ENCODE data around the gene FOXK1.

DNA sequence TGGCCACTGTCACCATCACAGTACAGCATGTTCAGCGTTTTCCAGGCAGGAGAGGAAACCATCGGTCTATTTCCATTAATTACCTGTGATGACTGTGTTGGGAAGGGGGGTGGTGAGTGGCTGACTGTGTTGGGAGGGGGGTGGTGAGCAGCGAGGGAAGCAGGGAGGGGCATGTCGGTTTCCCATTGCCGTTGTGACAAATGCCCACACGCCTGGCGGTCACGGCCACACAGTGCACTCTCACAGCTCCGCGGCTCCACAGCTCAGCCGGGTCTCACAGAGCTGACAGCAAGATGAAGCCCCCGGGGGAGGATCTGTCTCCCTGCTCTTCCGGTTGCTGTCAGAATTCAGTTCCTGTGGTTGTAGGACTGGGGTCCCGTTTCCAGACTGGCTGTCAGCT lies 132.3 kb downstream of the FOXK1 start:
- TF ChIP-seq POLR2A (IDR thresholded peaks at IDR 0.05; ENCODE audit: low read depth, low read length) (no peak), POLR2AphosphoS5 (IDR thresholded peaks at IDR 0.05; ENCODE audit: low read depth, low read length) (no peak), TAF1 (IDR thresholded peaks at IDR 0.05; ENCODE audit: borderline replicate concordance, low read depth, low read length) (no peak)
